Mesenchymal stem cell (in vitro differentiated cells and primary cell): Measurements from ENCODE around the gene ZNF280B. TPM values are rescaled to one million over a fixed set of nuclear protein-coding genes. Genes with fewer than 3 reads are reported as not detected.

Source experiments
- DNase-seq: peaks from one replicate; pipeline ENCODE4 v3.0.0-alpha.2; 2013
- H2AFZ ChIP-seq: one replicate; pipeline ENCODE4 v1.6.1; 2013; ENCODE audit warnings: low read depth, mild to moderate bottlenecking, control low read depth, inconsistent platforms, low read length, moderate library complexity
- H2AK5ac ChIP-seq: 2 replicates; pipeline ENCODE4 v1.6.1; 2013; ENCODE audit warnings: low read length, moderate library complexity, mild to moderate bottlenecking, inconsistent platforms; ENCODE audit not compliant: severe bottlenecking
- H2BK120ac ChIP-seq: one replicate; pipeline ENCODE4 v1.6.1; 2013; ENCODE audit warnings: low read depth, mild to moderate bottlenecking, inconsistent platforms, low read length, moderate library complexity
- H2BK12ac ChIP-seq, 2 experiments: one replicate each; pipeline ENCODE4 v1.6.1; 2013; ENCODE audit warnings: inconsistent platforms in 2 of 2, low read length in 2 of 2, mild to moderate bottlenecking in 2 of 2, moderate library complexity in 2 of 2, control low read depth in 1 of 2
- H2BK15ac ChIP-seq: one replicate; pipeline ENCODE4 v1.6.1; 2013; ENCODE audit warnings: mild to moderate bottlenecking, low read depth, inconsistent platforms; ENCODE audit not compliant: poor library complexity, severe bottlenecking
- H2BK5ac ChIP-seq: 2 replicates; pipeline ENCODE4 v1.6.1; 2013; ENCODE audit warnings: low read depth, mild to moderate bottlenecking, low read length, control low read depth, inconsistent platforms; ENCODE audit not compliant: poor library complexity, severe bottlenecking
- H3K14ac ChIP-seq, 2 experiments: one replicate each; pipeline ENCODE4 v1.6.1; 2013; ENCODE audit warnings: inconsistent platforms in 2 of 2, low read length in 2 of 2, control low read depth in 1 of 2, mild to moderate bottlenecking in 1 of 2, moderate library complexity in 1 of 2
- H3K18ac ChIP-seq, 2 experiments: one replicate each; pipeline ENCODE4 v1.6.1; 2013; ENCODE audit warnings: inconsistent platforms in 2 of 2, low read length in 2 of 2, control low read depth in 1 of 2, low read depth in 1 of 2, mild to moderate bottlenecking in 1 of 2
- H3K23ac ChIP-seq, 2 experiments: one replicate each; pipeline ENCODE4 v1.6.1; 2013; ENCODE audit warnings: inconsistent platforms in 2 of 2, low read length in 2 of 2, mild to moderate bottlenecking in 2 of 2, moderate library complexity in 2 of 2, control low read depth in 1 of 2
- H3K27ac ChIP-seq: 2 replicates; pipeline ENCODE4 v1.5.1; 2013; ENCODE audit warnings: mild to moderate bottlenecking, moderate library complexity, low read length, control low read depth, inconsistent platforms; ENCODE audit not compliant: poor library complexity, severe bottlenecking
- H3K27me3 ChIP-seq, 2 experiments: 2 replicates each; pipeline versions ENCODE4 v1.6.1 to v1.7.0; 2013; ENCODE audit warnings: low read length in 2 of 2, mild to moderate bottlenecking in 2 of 2, moderate library complexity in 2 of 2, control low read depth in 1 of 2, inconsistent platforms in 1 of 2; ENCODE audit not compliant: control insufficient read depth in 1 of 2, insufficient read depth in 1 of 2
- H3K36me3 ChIP-seq, 2 experiments: 2 replicates each; pipeline versions ENCODE4 v1.6.1 to v1.7.0; 2013; ENCODE audit warnings: low read length in 2 of 2, control low read depth in 1 of 2, inconsistent platforms in 1 of 2, low read depth in 1 of 2, mild to moderate bottlenecking in 1 of 2; ENCODE audit not compliant: insufficient read depth in 2 of 2, control insufficient read depth in 1 of 2
- H3K4ac ChIP-seq, 2 experiments: one replicate each; pipeline ENCODE4 v1.6.1; 2013; ENCODE audit warnings: inconsistent platforms in 2 of 2, low read length in 2 of 2, mild to moderate bottlenecking in 2 of 2, moderate library complexity in 2 of 2, control low read depth in 1 of 2, low read depth in 1 of 2
- H3K4me1 ChIP-seq: 2 replicates; pipeline ENCODE4 v1.6.1; 2013; ENCODE audit warnings: low read depth, low read length, control low read depth; ENCODE audit not compliant: control insufficient read depth, insufficient read depth
- H3K4me2 ChIP-seq: 2 replicates; pipeline ENCODE4 v1.6.1; 2013; ENCODE audit warnings: low read length, mild to moderate bottlenecking, inconsistent platforms; ENCODE audit not compliant: poor library complexity, severe bottlenecking
- H3K4me3 ChIP-seq, 2 experiments: 2 replicates each; pipeline versions ENCODE4 v1.5.1 to v1.7.0; 2013; ENCODE audit warnings: low read length in 2 of 2, mild to moderate bottlenecking in 2 of 2, control low read depth in 1 of 2, low read depth in 1 of 2; ENCODE audit not compliant: insufficient read depth in 1 of 2
- H3K79me1 ChIP-seq: replicated peaks from 2 replicates; pipeline ENCODE4 v1.6.1; 2013; ENCODE audit warnings: mild to moderate bottlenecking, control low read depth, low read length, inconsistent platforms; ENCODE audit not compliant: poor library complexity, severe bottlenecking
- H3K9ac ChIP-seq: 2 replicates; pipeline ENCODE4 v1.7.0; 2013; ENCODE audit warnings: mild to moderate bottlenecking, low read length, moderate library complexity
- H3K9me3 ChIP-seq: 2 replicates; pipeline ENCODE4 v1.7.0; 2013; ENCODE audit warnings: mild to moderate bottlenecking, low read length; ENCODE audit not compliant: control insufficient read depth
- H4K8ac ChIP-seq: one replicate; pipeline ENCODE4 v1.6.1; 2013; ENCODE audit warnings: inconsistent platforms, mild to moderate bottlenecking, low read length, moderate library complexity
- H4K91ac ChIP-seq: one replicate; pipeline ENCODE4 v1.6.1; 2013; ENCODE audit warnings: mild to moderate bottlenecking, low read length, inconsistent platforms
- WGBS: methylation state at CpG from one replicate; pipeline ENCODE4 v1.1.7; 2013; ENCODE audit warnings: mixed read lengths; 5-methylcytosine and 5-hydroxymethylcytosine counted together
- polyA plus RNA-seq, 2 experiments: library from polyadenylated mRNA; stranded (reverse); fragments of 200-250 nt; gene quantifications; one replicate each; pipeline ENCODE4 v1.2.3, GENCODE V29; 2013

The ZNF280B gene
- 2.0 TPM for polyA plus RNA-seq (2013, experiment 1 of 2)
- 2.1 TPM for polyA plus RNA-seq (2013, experiment 2 of 2)

GRCh38 chr22:22508274-22509176 is at the start of gene ZNF280B:
Gene ZNF280B, minus strand, starts transcription at chr22:22508742. Its CDS starts 19,344 bp downstream, at chr22:22489398.
- Histone ChIP-seq H3K79me1 (peaks cover 1% of the 10 kb centered on the region), H2AFZ (peak within 1 kb of the TSS; percentile 98), H2BK12ac (peak within 1 kb of the TSS in 1 of 2 experiments; percentile 63), H4K8ac (peak within 1 kb of the TSS; percentile 94), H3K9ac (peak within 1 kb of the TSS; percentile 79), H3K27ac (no peak within 1 kb of the TSS), H3K36me3 (no peaks in the 10 kb centered on the region), H3K4me1 (peaks cover 2% of the 10 kb centered on the region), H2BK120ac (no peak within 1 kb of the TSS), H3K4me3 (peak within 1 kb of the TSS; percentile 72 to 80), H3K23ac (no peak within 1 kb of the TSS), H2AK5ac (no peak within 1 kb of the TSS), H2BK5ac (no peak within 1 kb of the TSS), H2BK15ac (peak within 1 kb of the TSS; percentile 49), H3K9me3 (peaks cover 38% of the 10 kb centered on the region), H3K27me3 (peaks cover 0 to 17% of the 10 kb centered on the region in 2 experiments), H4K91ac (peak within 1 kb of the TSS; percentile 81), H3K14ac (peak within 1 kb of the TSS in 1 of 2 experiments; percentile 96), H3K4ac (peak within 1 kb of the TSS in 1 of 2 experiments; percentile 32), H3K18ac (peak within 1 kb of the TSS; percentile 52 to 88), H3K4me2 (peak within 1 kb of the TSS; percentile 71)
- WGBS = 3% methylated on average over 61 of the region's 72 CpGs
- peak; percentile 87 for DNase-seq

- H3K14ac ChIP-seq = no peak overlapping the region
- WGBS = 86% methylated on average over 34 of the region's 38 CpGs
Observed at GRCh38 chr22:22556995-22557925, 48.7 kb upstream of the ZNF280B start.

GRCh38 chr22:22556578-22556977 is 48.0 kb upstream of the ZNF280B start:
- Histone ChIP-seq H3K9ac (no peak overlapping the region), H3K27me3 (peaks cover 0 to 18% of the 10 kb centered on the region in 2 experiments), H3K79me1 (no peaks in the 10 kb centered on the region), H3K27ac (no peak overlapping the region), H4K91ac (no peak overlapping the region), H2BK5ac (no peak overlapping the region), H3K14ac (no peak overlapping the region), H2BK15ac (no peak overlapping the region), H3K36me3 (no peaks in the 10 kb centered on the region), H3K4me2 (no peak overlapping the region), H3K18ac (no peak overlapping the region), H2BK12ac (no peak overlapping the region), H3K4me3 (no peak overlapping the region), H2AFZ (no peak overlapping the region), H2BK120ac (no peak overlapping the region), H3K9me3 (no peaks in the 10 kb centered on the region), H4K8ac (no peak overlapping the region), H3K4ac (no peak overlapping the region), H2AK5ac (no peak overlapping the region), H3K4me1 (no peaks in the 10 kb centered on the region), H3K23ac (no peak overlapping the region)
- no peak for DNase-seq
- 85% methylated on average over 14 of the region's 14 CpGs for WGBS

More at GRCh38 chr22:22556995-22557925, 48.7 kb upstream of the ZNF280B start:
- Histone ChIP-seq H3K23ac (no peak overlapping the region), H2BK12ac (no peak overlapping the region), H3K4me3 (no peak overlapping the region), H2BK15ac (no peak overlapping the region), H2BK5ac (no peak overlapping the region), H3K27me3 (peaks cover 0 to 17% of the 10 kb centered on the region in 2 experiments), H3K4ac (no peak overlapping the region), H3K9me3 (no peaks in the 10 kb centered on the region), H3K4me1 (no peaks in the 10 kb centered on the region), H3K4me2 (no peak overlapping the region), H3K18ac (no peak overlapping the region), H4K8ac (no peak overlapping the region), H3K9ac (no peak overlapping the region), H4K91ac (no peak overlapping the region), H2BK120ac (no peak overlapping the region), H2AFZ (no peak overlapping the region), H3K27ac (no peak overlapping the region), H2AK5ac (no peak overlapping the region), H3K36me3 (no peaks in the 10 kb centered on the region), H3K79me1 (no peaks in the 10 kb centered on the region)
- no peak for DNase-seq
